HEK293 (cell line): ENCODE data around the gene BCL7A.
"Not testable (repeated sequence)": the region's sequence is repeated elsewhere in the genome, so short reads cannot be mapped to it uniquely, and the experiment has no call there.

ENCODE experiments used
- CTCF ChIA-PET: fragments of 350-600 bp; formaldehyde crosslinking; extraction: SDS; loops from one replicate; lab custom pipeline; 2021; ENCODE audit warnings: antibody characterized with exemption; lab: Yijun Ruan, JAX
- POLR2A ChIA-PET: fragments of 300-600 bp; formaldehyde crosslinking; extraction: SDS; loops from one replicate; lab custom pipeline; 2020; ENCODE audit warnings: antibody characterized with exemption, inconsistent platforms; lab: Yijun Ruan, JAX
- H3K27ac ChIP-seq: fragments of 200-500 bp; sonication (Bioruptor generic); 2 replicates; pipeline ENCODE4 v1.5.1; 2014; ENCODE audit warnings: low read depth, low read length, control low read depth, inconsistent platforms; ENCODE audit errors: extremely low read depth
- H3K36me3 ChIP-seq, 2 experiments: fragments of 200-500 bp in 1 of 2; sonication (Bioruptor generic) in 1 of 2; 1 replicate in 1 of 2; 2 replicates in 1 of 2; pipeline ENCODE4 v1.5.1; 2014 to 2017; ENCODE audit warnings: inconsistent platforms in 2 of 2, low read length in 2 of 2; ENCODE audit not compliant: control insufficient read depth in 2 of 2, insufficient read depth in 1 of 2
- H3K4me1 ChIP-seq: fragments of 200-500 bp; sonication (Bioruptor generic); 2 replicates; pipeline ENCODE4 v1.5.1; 2014; ENCODE audit warnings: mild to moderate bottlenecking, low read length, inconsistent platforms; ENCODE audit not compliant: control insufficient read depth, insufficient read depth
- H3K4me3 ChIP-seq: 2 replicates; pipeline ENCODE4 v1.5.1; 2011; ENCODE audit warnings: low read depth, mild to moderate bottlenecking, control low read depth, low read length, moderate library complexity
- H3K9me3 ChIP-seq: fragments of 200-500 bp; sonication (Bioruptor generic); 2 replicates; pipeline ENCODE4 v1.5.1; 2014; ENCODE audit warnings: low read depth, low read length, inconsistent platforms; ENCODE audit not compliant: control insufficient read depth, insufficient read depth
- ZFP69B ChIP-seq: fragments of 450-650 bp; formaldehyde crosslinking; IDR thresholded peaks from 2 replicates; pipeline ENCODE4 v1.5.1; 2016; ENCODE audit warnings: missing biosample characterization, missing genetic modification characterization
- ZIC2 ChIP-seq: fragments of 450-650 bp; formaldehyde crosslinking; IDR thresholded peaks from 2 replicates; pipeline ENCODE4 v1.5.1; 2016; ENCODE audit warnings: missing biosample characterization, missing genetic modification characterization
- ZNF121 ChIP-seq: fragments of 450-650 bp; formaldehyde crosslinking; IDR thresholded peaks from 2 replicates; pipeline ENCODE4 v1.5.1; 2016; ENCODE audit warnings: missing biosample characterization, missing genetic modification characterization
- ZNF211 ChIP-seq: fragments of 450-650 bp; formaldehyde crosslinking; IDR thresholded peaks from 2 replicates; pipeline ENCODE4 v1.5.1; 2016; ENCODE audit warnings: low read depth, missing biosample characterization, missing genetic modification characterization
- ZNF654 ChIP-seq: fragments of 450-650 bp; formaldehyde crosslinking; IDR thresholded peaks from 2 replicates; pipeline ENCODE4 v1.5.1; 2016; ENCODE audit warnings: low read depth, missing biosample characterization, missing genetic modification characterization
- ZNF768 ChIP-seq: fragments of 450-650 bp; formaldehyde crosslinking; IDR thresholded peaks from 2 replicates; pipeline ENCODE4 v1.5.1; 2018; ENCODE audit warnings: missing biosample characterization, mild to moderate bottlenecking, missing genetic modification characterization
- ZNF837 ChIP-seq: fragments of 450-650 bp; formaldehyde crosslinking; IDR thresholded peaks from 2 replicates; pipeline ENCODE4 v1.5.1; 2016; ENCODE audit warnings: missing biosample characterization, missing genetic modification characterization
- TF ChIP-seq, protein P1 (sequence below): fragments of 450-650 bp; formaldehyde crosslinking; IDR thresholded peaks from 2 replicates; pipeline ENCODE4 v1.5.1; 2016; ENCODE audit warnings: missing biosample characterization, missing genetic modification characterization
- TF ChIP-seq, protein P2 (sequence below): fragments of 450-650 bp; formaldehyde crosslinking; IDR thresholded peaks from 2 replicates; pipeline ENCODE4 v1.5.1; 2017; ENCODE audit warnings: missing biosample characterization, missing genetic modification characterization
- TF ChIP-seq, protein P3 (sequence below): fragments of 450-650 bp; formaldehyde crosslinking; IDR thresholded peaks from 2 replicates; pipeline ENCODE4 v1.5.1; 2016; ENCODE audit warnings: missing biosample characterization, missing genetic modification characterization, low read depth

Gene BCL7A

DNA sequence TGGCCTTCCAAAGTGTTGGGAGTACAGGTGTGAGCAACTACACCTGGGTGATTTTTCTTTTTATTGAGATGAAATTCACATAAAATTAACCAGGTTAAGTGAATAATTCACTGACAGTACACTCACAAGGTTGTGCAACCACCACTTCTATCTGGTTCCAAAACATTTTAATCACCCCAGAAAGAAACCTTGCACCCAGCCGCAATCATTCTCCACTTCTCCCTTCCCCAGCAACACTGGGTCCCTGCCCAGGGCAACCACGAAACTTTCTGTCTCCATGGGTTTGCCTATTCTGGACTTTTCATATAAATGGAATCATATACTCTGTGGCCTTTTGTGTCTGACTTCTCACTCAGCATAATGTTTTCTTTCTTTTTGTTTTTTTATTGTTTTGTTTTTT, 30.6 kb downstream of the BCL7A start (continued):
- TF ChIP-seq, protein P1, sequence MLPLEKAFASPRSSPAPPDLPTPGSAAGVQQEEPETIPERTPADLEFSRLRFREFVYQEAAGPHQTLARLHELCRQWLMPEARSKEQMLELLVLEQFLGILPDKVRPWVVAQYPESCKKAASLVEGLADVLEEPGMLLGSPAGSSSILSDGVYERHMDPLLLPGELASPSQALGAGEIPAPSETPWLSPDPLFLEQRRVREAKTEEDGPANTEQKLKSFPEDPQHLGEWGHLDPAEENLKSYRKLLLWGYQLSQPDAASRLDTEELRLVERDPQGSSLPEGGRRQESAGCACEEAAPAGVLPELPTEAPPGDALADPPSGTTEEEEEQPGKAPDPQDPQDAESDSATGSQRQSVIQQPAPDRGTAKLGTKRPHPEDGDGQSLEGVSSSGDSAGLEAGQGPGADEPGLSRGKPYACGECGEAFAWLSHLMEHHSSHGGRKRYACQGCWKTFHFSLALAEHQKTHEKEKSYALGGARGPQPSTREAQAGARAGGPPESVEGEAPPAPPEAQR (tag by site-specific recombination): no peak
- TF ChIP-seq, all 188 proteins: peak for 0

DNA sequence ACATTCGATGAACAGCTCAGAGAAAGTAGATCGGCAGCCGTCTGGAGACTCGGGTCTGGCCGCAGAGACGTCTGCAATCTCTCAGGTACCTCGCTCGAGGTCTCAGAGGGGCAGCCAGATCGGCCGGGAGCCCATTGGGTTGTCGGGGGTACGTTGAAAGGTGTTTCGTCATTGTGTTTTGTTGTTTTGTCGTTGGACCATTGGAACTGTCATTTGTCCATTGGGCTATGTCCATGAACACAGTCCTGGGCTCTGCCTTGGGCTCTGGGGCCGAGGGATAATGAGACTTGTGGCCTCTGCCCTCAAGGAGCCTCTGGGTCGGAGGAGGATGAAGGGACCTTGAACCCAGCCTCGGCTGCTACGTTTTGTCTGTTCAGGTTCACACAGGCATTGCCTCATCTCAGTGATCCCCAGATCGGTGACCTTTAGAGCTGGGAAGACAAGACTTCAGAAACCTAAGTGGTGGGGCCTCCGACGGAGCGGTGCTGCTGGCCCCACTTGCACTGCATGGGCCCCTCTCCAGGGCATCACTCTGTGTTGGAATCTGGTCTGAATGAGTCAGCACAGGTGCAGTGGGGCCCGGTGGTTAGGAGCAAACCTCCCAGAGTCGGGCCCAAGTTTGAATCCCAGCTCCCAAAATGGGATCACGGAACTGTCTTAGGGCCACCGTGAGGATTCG, 33.3 kb downstream of the BCL7A start:
- ChIA-PET POLR2A (interaction anchor here (0.9 to 1.4 kb wide), 4 partner anchors 8 to 76 kb away, joined by 3 read pairs; partner anchors contain the start of gene MLXIP), CTCF (interaction anchor here (0.5 to 7.8 kb wide), 36 partner anchors 8 to 307 kb away, joined by 3 to 110 read pairs (median 4); partner anchors contain the start of genes B3GNT4, CFAP251 and MLXIP)
- peaks cover 22 to 57% of the 10 kb centered on the region in 2 experiments; a peak in 2 of 3 replicates for H3K36me3 ChIP-seq
- TF ChIP-seq, protein P2, sequence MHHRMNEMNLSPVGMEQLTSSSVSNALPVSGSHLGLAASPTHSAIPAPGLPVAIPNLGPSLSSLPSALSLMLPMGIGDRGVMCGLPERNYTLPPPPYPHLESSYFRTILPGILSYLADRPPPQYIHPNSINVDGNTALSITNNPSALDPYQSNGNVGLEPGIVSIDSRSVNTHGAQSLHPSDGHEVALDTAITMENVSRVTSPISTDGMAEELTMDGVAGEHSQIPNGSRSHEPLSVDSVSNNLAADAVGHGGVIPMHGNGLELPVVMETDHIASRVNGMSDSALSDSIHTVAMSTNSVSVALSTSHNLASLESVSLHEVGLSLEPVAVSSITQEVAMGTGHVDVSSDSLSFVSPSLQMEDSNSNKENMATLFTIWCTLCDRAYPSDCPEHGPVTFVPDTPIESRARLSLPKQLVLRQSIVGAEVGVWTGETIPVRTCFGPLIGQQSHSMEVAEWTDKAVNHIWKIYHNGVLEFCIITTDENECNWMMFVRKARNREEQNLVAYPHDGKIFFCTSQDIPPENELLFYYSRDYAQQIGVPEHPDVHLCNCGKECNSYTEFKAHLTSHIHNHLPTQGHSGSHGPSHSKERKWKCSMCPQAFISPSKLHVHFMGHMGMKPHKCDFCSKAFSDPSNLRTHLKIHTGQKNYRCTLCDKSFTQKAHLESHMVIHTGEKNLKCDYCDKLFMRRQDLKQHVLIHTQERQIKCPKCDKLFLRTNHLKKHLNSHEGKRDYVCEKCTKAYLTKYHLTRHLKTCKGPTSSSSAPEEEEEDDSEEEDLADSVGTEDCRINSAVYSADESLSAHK (tag by site-specific recombination): no peak
- TF ChIP-seq ZFP69B (tag by site-specific recombination) (0 out of 2 replicates have a peak, but pooled peaks have one; percentile 37), ZNF654 (tag by site-specific recombination) (no peak)
- no peaks in the 10 kb centered on the region; the same call in 1 of the 2 replicates for H3K4me1 ChIP-seq
- H3K27ac ChIP-seq: no peak overlapping the region
- H3K9me3 ChIP-seq: no peaks in the 10 kb centered on the region
- no peak overlapping the region for H3K4me3 ChIP-seq

DNA sequence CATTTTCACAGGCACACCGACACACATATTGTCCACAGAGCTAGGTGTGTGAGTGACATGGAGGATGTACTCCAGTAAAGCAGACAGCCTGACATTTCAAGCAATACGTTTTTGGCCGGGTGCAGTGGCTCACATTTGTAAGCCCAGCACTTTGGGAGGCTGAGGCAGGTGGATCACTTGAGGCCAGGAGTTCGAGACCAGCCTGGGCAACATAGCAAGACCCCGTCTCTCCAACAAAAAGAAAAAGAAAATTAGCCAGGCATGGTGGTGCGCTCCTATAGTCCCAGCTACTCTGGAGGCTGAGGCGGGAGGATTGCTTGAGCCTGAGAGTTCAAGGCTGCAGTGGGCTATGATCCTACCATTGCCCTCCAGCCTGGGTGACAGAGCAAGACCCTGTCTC, 34.7 kb downstream of the BCL7A start:
- H3K9me3 ChIP-seq: not testable (repeated sequence)

DNA sequence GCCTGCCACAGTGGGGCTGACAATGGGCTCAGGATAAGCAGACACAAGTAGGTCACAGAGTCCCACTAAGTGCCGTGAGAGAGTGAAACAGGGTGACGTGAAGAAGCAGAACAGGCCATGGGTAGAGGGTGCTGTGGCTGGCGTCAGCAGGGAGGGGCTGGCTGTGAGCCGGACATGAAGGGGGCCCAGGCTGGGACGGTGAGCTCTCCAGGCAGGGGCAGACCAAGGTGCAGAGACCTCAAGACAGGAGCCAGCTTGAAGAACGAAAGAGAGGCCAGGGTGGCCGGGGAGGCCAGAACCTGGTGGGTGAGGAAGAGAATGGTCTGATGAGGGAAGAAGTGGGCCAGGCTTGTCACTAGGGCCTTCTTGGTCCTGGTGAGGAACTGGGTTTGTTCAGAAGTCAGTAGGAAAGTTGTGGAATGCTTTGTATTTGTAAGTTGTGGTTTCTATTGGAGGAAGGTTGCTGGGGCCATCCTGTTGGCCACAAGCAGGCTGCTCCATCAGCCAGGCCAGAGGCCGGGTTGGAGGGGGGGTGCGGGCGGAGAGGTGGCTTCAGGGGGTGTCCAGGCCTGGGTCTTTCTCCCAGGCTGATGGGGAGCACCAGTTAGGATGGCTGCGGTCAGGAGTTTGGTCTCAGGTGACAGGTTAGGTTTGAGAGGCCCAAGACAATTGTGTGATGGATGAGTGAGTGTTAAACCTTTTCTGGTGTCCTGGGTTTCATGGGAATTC, 35.5 kb downstream of the BCL7A start:
- no peak overlapping the region for H3K4me3 ChIP-seq
- no peaks in the 10 kb centered on the region for H3K9me3 ChIP-seq
- CTCF ChIA-PET: interaction anchor here (7.8 kb wide), 1 partner anchor 65 kb away, joined by 110 read pairs; no protein-coding TSS in a partner anchor
- H3K36me3 ChIP-seq: peaks cover 27 to 66% of the 10 kb centered on the region in 2 experiments
- POLR2A ChIA-PET: no interaction called here
- H3K27ac ChIP-seq: no peak overlapping the region
- TF ChIP-seq ZNF211: no peak
- TF ChIP-seq ZNF837 (tag by site-specific recombination): no peak
- no peak for TF ChIP-seq ZNF768
- TF ChIP-seq, protein P3, sequence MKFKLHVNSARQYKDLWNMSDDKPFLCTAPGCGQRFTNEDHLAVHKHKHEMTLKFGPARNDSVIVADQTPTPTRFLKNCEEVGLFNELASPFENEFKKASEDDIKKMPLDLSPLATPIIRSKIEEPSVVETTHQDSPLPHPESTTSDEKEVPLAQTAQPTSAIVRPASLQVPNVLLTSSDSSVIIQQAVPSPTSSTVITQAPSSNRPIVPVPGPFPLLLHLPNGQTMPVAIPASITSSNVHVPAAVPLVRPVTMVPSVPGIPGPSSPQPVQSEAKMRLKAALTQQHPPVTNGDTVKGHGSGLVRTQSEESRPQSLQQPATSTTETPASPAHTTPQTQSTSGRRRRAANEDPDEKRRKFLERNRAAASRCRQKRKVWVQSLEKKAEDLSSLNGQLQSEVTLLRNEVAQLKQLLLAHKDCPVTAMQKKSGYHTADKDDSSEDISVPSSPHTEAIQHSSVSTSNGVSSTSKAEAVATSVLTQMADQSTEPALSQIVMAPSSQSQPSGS (tag by site-specific recombination): no peak
- no peak for TF ChIP-seq ZIC2 (tag by site-specific recombination)
- no peaks in the 10 kb centered on the region; the same call in 1 of the 2 replicates for H3K4me1 ChIP-seq

More for the DNA sequence above, 34.7 kb downstream of the BCL7A start:
- peak; percentile 93 for TF ChIP-seq ZNF121 (tag by site-specific recombination)
- not testable (repeated sequence) for H3K27ac ChIP-seq, H3K4me1 ChIP-seq, H3K4me3 ChIP-seq
- peaks cover 27 to 63% of the 10 kb centered on the region in 2 experiments for H3K36me3 ChIP-seq
- ChIA-PET POLR2A (interaction anchor here (1.4 kb wide), 1 partner anchor 22 kb away, joined by 3 read pairs; the partner anchor contains the start of gene MLXIP), CTCF (interaction anchor here (0.7 to 7.8 kb wide), 6 partner anchors 10 to 261 kb away, joined by 3 to 110 read pairs (median 5); no protein-coding TSS in a partner anchor)
